ENCODE results near the gene ZBTB20.

- TF ChIP-seq, protein P1, sequence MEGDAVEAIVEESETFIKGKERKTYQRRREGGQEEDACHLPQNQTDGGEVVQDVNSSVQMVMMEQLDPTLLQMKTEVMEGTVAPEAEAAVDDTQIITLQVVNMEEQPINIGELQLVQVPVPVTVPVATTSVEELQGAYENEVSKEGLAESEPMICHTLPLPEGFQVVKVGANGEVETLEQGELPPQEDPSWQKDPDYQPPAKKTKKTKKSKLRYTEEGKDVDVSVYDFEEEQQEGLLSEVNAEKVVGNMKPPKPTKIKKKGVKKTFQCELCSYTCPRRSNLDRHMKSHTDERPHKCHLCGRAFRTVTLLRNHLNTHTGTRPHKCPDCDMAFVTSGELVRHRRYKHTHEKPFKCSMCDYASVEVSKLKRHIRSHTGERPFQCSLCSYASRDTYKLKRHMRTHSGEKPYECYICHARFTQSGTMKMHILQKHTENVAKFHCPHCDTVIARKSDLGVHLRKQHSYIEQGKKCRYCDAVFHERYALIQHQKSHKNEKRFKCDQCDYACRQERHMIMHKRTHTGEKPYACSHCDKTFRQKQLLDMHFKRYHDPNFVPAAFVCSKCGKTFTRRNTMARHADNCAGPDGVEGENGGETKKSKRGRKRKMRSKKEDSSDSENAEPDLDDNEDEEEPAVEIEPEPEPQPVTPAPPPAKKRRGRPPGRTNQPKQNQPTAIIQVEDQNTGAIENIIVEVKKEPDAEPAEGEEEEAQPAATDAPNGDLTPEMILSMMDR (conservative IDR thresholded peaks at IDR 0.05 in 1 of 2, IDR thresholded peaks at IDR 0.05 in 1 of 2; ENCODE audit: low read depth in 1 of 2, low read length in 2 of 2) = no peak
- TF ChIP-seq EZH2 (IDR thresholded peaks at IDR 0.05; ENCODE audit: low read length, missing control alignments) = no peak
These were observed 33.7 kb downstream of the ZBTB20 start for GRCh38 chr3:115113367-115113766.
